Spleen (tissue), 11 donors: Measurements from ENCODE around the gene INHBE. TPM values are rescaled to one million over a fixed set of nuclear protein-coding genes. Genes with fewer than 3 reads are reported as not detected.

Experiments used
- DNase-seq: peaks from one replicate; pipeline ENCODE4 v3.0.0-alpha.2; 2020
- H3K27ac ChIP-seq, 8 donors: fragments of 200-600 bp; sonication (generic) in 7 of 8; 1 replicate in 4 of 8; 2 replicates in 4 of 8; pipeline versions ENCODE4 v1.5.0 to v1.8.0; 2016 to 2021; ENCODE audit warnings: inconsistent platforms in 4 of 8, mild to moderate bottlenecking in 4 of 8, moderate library complexity in 1 of 8
- H3K27me3 ChIP-seq, 7 donors: fragments of 200-600 bp; sonication (generic) in 6 of 7; replicated peaks in 1 of 7; 1 replicate in 4 of 7; 2 replicates in 3 of 7; pipeline versions ENCODE4 v1.5.0 to v1.8.0; 2016 to 2021; ENCODE audit warnings: inconsistent platforms in 3 of 7, mild to moderate bottlenecking in 1 of 7
- H3K36me3 ChIP-seq, 6 donors: fragments of 200-600 bp; sonication (generic) in 5 of 6; 1 replicate in 4 of 6; 2 replicates in 2 of 6; pipeline versions ENCODE4 v1.5.0 to v1.8.0; 2016 to 2021; ENCODE audit warnings: inconsistent platforms in 2 of 6
- H3K4me1 ChIP-seq, 6 donors: fragments of 200-600 bp; sonication (generic) in 5 of 6; 1 replicate in 3 of 6; 2 replicates in 3 of 6; pipeline versions ENCODE4 v1.5.0 to v1.8.0; 2016 to 2021; ENCODE audit warnings: inconsistent platforms in 3 of 6
- H3K4me3 ChIP-seq, 8 donors: fragments of 200-600 bp; sonication (generic) in 7 of 8; 1 replicate in 4 of 8; 2 replicates in 4 of 8; pipeline versions ENCODE4 v1.5.0 to v1.8.0; 2016 to 2021; ENCODE audit warnings: inconsistent platforms in 4 of 8, mild to moderate bottlenecking in 4 of 8, moderate library complexity in 2 of 8
- H3K9me3 ChIP-seq, 8 donors: fragments of 200-600 bp; sonication (generic) in 7 of 8; 1 replicate in 4 of 8; 2 replicates in 4 of 8; pipeline versions ENCODE4 v1.5.0 to v1.8.0; 2016 to 2021; ENCODE audit warnings: inconsistent platforms in 4 of 8
- POLR2A ChIP-seq, 3 donors: fragments of 450-650 bp; IDR thresholded peaks; one replicate each; pipeline ENCODE4 v1.5.1; 2017; ENCODE audit warnings: antibody characterized with exemption in 3 of 3, mild to moderate bottlenecking in 1 of 3
- POLR2AphosphoS5 ChIP-seq, 3 donors: sonication (generic); formaldehyde crosslinking; IDR thresholded peaks; one replicate each; pipeline ENCODE4 v1.5.1; 2017; ENCODE audit warnings: antibody characterized with exemption in 3 of 3
- WGBS, 5 donors: extraction: QIAGEN DNeasy Blood & Tissue Kit in 3 of 5; methylation state at CpG; one replicate each; pipeline versions ENCODE4 v1.1.5 to v1.1.7; 2013 to 2018; 5-methylcytosine and 5-hydroxymethylcytosine counted together
- intact Hi-C: fragments of 100-400 bp; cut with DNase I; formaldehyde crosslinking; loops from one replicate; pipeline ENCODE4 v1.15.0; 2023; ENCODE audit warnings: low total_unique reads
- polyA plus RNA-seq, 3 donors: library from polyadenylated mRNA; stranded (reverse); fragments of 200-250 nt; gene quantifications; one replicate each; pipeline ENCODE4 v1.2.1, GENCODE V29; 2013
- total RNA-seq, 7 donors: library from RNA; depleted of rRNA in 3 of 7; stranded (reverse); fragments of >200 nt in 3 of 7; fragmentation: NEBNext Ultra II Directional in 4 of 7; extraction: Animal tissue kit (Norgen Biotek cat#: 25700) in 4 of 7; gene quantifications; one replicate each; pipeline versions ENCODE4 v1.1.0 to v1.2.1, GENCODE V29; 2016 to 2021
- TF ChIP-seq, protein P1 (sequence below), 11 experiments: fragments of 200-600 bp in 7 of 11; fragments of 450-650 bp in 4 of 11; sonication (generic) in 4 of 11; IDR thresholded peaks in 8 of 11; conservative IDR thresholded peaks in 3 of 11; 1 replicate in 7 of 11; 2 replicates in 4 of 11; pipeline versions ENCODE4 v1.4.0 to v1.8.0; 2016 to 2021; ENCODE audit warnings: antibody characterized with exemption in 11 of 11, inconsistent platforms in 4 of 11, mild to moderate bottlenecking in 1 of 11
- donor health status: healthy with polysubstance abuse.
- donor health status: DM: no; HTN: no; CAD: no; lungs with moderate emphysema.
- donor health status: DM: no; HTN: no; CAD: no.
- donor health status: Bipolar disorder and iron deficiency.
- donor health status: healthy.
- donor health status: DM: no; HTN: no; CAD: no.
- donor health status: DM: yes; HTN: yes; CAD: no.

The INHBE gene
- total and polyA plus RNA-seq, 10 donors: 0.02 TPM; not detected in 9

GRCh38 chr12:57483466-57483865, 28.4 kb downstream of the INHBE start:
- H3K27ac ChIP-seq: peak overlapping the region in 2 of 8 donors; percentile 5 to 51
- H3K9me3 ChIP-seq: no peaks in the 10 kb centered on the region
- peaks cover 17 to 66% (median 39%) of the 10 kb centered on the region in 6 donors for H3K4me1 ChIP-seq
- 59 to 76% (median 73%) methylated on average over 5 of the region's 5 CpGs for WGBS, 5 donors
- DNase-seq: peak; percentile 38
- intact Hi-C loops: no loop called here
- no peak overlapping the region for H3K4me3 ChIP-seq
- no peak for TF ChIP-seq POLR2A (IDR thresholded peaks at IDR 0.05)
- TF ChIP-seq, protein P1, sequence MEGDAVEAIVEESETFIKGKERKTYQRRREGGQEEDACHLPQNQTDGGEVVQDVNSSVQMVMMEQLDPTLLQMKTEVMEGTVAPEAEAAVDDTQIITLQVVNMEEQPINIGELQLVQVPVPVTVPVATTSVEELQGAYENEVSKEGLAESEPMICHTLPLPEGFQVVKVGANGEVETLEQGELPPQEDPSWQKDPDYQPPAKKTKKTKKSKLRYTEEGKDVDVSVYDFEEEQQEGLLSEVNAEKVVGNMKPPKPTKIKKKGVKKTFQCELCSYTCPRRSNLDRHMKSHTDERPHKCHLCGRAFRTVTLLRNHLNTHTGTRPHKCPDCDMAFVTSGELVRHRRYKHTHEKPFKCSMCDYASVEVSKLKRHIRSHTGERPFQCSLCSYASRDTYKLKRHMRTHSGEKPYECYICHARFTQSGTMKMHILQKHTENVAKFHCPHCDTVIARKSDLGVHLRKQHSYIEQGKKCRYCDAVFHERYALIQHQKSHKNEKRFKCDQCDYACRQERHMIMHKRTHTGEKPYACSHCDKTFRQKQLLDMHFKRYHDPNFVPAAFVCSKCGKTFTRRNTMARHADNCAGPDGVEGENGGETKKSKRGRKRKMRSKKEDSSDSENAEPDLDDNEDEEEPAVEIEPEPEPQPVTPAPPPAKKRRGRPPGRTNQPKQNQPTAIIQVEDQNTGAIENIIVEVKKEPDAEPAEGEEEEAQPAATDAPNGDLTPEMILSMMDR (IDR thresholded peaks at IDR 0.05 in 8 of 11, conservative IDR thresholded peaks at IDR 0.05 in 3 of 11): no peak
- no peak for TF ChIP-seq POLR2AphosphoS5 (IDR thresholded peaks at IDR 0.05)
- H3K36me3 ChIP-seq: no peaks in the 10 kb centered on the region
- no peaks in the 10 kb centered on the region for H3K27me3 ChIP-seq

- H3K9me3 ChIP-seq: no peaks in the 10 kb centered on the region
- no peak overlapping the region for H3K27ac ChIP-seq
- DNase-seq: no peak
- TF ChIP-seq, protein P1 (IDR thresholded peaks at IDR 0.05 in 8 of 11, conservative IDR thresholded peaks at IDR 0.05 in 3 of 11): no peak
- TF ChIP-seq POLR2A (IDR thresholded peaks at IDR 0.05): no peak
- TF ChIP-seq POLR2AphosphoS5 (IDR thresholded peaks at IDR 0.05): no peak
- peaks cover 0 to 19% (median 14%) of the 10 kb centered on the region in 6 donors for H3K36me3 ChIP-seq
- H3K4me3 ChIP-seq: no peak overlapping the region
- H3K27me3 ChIP-seq: no peaks in the 10 kb centered on the region
- H3K4me1 ChIP-seq: peaks cover 16 to 64% (median 28%) of the 10 kb centered on the region in 6 donors
- intact Hi-C loops: no loop called here
Measured at GRCh38 chr12:57485695-57486094, 30.6 kb downstream of the INHBE start.

DNA sequence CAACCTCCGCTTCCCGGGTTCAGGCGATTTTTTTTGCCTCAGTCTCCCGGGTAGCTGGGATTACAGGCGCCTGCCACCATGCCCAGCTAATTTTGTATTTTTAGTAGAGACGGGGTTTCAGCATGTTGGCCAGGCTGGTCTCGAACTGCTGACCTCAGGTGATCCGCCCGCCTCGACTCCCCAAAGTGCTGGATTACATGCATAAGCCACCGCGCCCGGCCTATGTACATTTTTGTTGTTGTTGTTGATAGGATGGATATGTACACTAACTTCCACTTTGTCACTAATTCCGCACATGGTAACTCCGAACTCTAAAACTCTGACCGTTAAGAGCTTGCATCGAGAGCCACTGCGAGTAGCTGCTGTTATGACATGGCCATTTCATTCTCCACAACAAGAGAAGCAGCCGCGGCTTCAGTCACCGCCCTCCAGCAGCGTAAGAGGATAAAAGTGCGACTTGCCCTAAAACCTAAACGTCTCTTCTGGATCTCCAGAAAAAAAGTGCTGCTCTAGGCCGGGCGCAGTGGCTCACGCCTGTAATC, 32.0 kb downstream of the INHBE start:
- H3K36me3 ChIP-seq: peaks cover 3 to 33% (median 28%) of the 10 kb centered on the region in 6 donors
- TF ChIP-seq, protein P1 (IDR thresholded peaks at IDR 0.05 in 8 of 11, conservative IDR thresholded peaks at IDR 0.05 in 3 of 11): no peak
- TF ChIP-seq POLR2AphosphoS5 (IDR thresholded peaks at IDR 0.05) (no peak), POLR2A (IDR thresholded peaks at IDR 0.05) (no peak)
- peak; percentile 82 for DNase-seq
- no peaks in the 10 kb centered on the region for H3K27me3 ChIP-seq
- H3K4me1 ChIP-seq: peaks cover 15 to 50% (median 20%) of the 10 kb centered on the region in 6 donors
- no peaks in the 10 kb centered on the region for H3K9me3 ChIP-seq
- peak overlapping the region; percentile 20 to 92 (median 76) for H3K27ac ChIP-seq
- intact Hi-C loops: no loop called here
- WGBS, 5 donors: 89 to 95% (median 92%) methylated on average over 27 of the region's 27 CpGs
- peak overlapping the region in 7 of 8 donors; percentile 61 to 92 (median 88) for H3K4me3 ChIP-seq

- Histone ChIP-seq H3K36me3 (peaks cover 3 to 40% (median 30%) of the 10 kb centered on the region in 6 donors), H3K27ac (peak within 1 kb of the TSS; percentile 63 to 92 (median 76)), H3K4me3 (peak within 1 kb of the TSS; percentile 61 to 92 (median 89)), H3K27me3 (no peaks in the 10 kb centered on the region), H3K9me3 (no peaks in the 10 kb centered on the region), H3K4me1 (peaks cover 15 to 44% (median 20%) of the 10 kb centered on the region in 6 donors)
- intact Hi-C loops: no loop called here
- 7 to 13% (median 11%) methylated on average over 43 to 47 of the region's 47 CpGs for WGBS, 5 donors
- TF ChIP-seq POLR2AphosphoS5 (IDR thresholded peaks at IDR 0.05) (peak; percentile 93 to 95 (median 94)), POLR2A (IDR thresholded peaks at IDR 0.05) (peak in 1 of 3 donors; percentile 22)
- TF ChIP-seq, protein P1 (IDR thresholded peaks at IDR 0.05 in 8 of 11, conservative IDR thresholded peaks at IDR 0.05 in 3 of 11): peak in 4 of 11 experiments; percentile 23 to 47 (median 30)
- peak; percentile 98 for DNase-seq
Measured at GRCh38 chr12:57487597-57488401, 32.7 kb downstream of the INHBE start, which contains the start of gene MARS1. Gene MARS1 (plus strand): TSS chr12:57488068. CDS start chr12:57488091, 23 bp downstream.
